ENCODE results near the gene CHCHD3.
"Not testable (repeated sequence)": the region's sequence is repeated elsewhere in the genome, so short reads cannot be mapped to it uniquely, and the experiment has no call there.

The CHCHD3 gene

GRCh38 chr7:132902294-132902693 is 179.6 kb downstream of the CHCHD3 start:
- DNase-seq (ENCODE audit: low spot score) = not testable (repeated sequence)

DNA sequence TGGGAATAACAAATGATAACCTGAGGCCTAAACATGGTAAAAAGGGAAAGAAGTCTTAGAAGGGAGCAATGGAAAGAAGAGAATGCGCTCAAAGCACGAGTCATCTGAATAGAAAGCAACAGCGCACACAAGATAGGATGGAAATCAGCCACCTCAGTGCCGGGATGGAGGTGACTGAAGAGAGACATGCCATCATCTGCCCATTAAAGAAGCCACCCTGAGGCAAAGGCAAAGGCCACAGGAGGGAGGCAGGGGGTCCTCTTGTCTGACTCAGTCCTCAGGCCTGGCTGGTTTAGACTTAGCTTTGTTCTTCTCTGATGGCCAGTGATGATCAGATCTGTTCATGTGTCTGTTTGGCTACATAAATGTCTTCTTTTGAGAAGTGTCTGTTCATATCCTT is 180.6 kb downstream of the CHCHD3 start:
- no peak for DNase-seq (ENCODE audit: low spot score)

- no peak for DNase-seq (ENCODE audit: low spot score)
Measured at GRCh38 chr7:132899833-132900232, 182.1 kb downstream of the CHCHD3 start.

- not testable (repeated sequence) for DNase-seq (ENCODE audit: low spot score)
Measured at GRCh38 chr7:132898641-132899175, 183.2 kb downstream of the CHCHD3 start.

GRCh38 chr7:132897093-132897687 is 184.7 kb downstream of the CHCHD3 start:
- no peak for DNase-seq (ENCODE audit: low spot score)

DNA sequence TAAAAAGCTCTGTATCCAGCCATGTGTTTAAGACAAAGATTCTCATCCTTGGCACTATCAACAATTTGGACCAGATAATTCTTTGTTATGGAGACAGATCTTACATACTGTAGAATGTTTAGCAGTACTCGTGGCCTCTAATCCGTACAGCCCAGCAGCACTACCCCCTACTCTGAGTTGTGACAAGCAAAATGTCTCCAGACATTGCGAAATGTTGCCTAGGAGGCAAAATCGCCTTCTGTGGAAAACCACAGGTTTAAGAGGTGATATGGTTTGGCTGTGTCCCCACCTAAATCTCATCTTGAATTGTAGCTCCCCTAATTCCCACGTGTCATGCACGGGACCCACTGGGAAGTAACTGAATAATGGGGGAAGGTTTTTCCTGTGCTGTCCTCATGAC is 186.7 kb downstream of the CHCHD3 start:
- DNase-seq (ENCODE audit: low spot score) = no peak

DNA sequence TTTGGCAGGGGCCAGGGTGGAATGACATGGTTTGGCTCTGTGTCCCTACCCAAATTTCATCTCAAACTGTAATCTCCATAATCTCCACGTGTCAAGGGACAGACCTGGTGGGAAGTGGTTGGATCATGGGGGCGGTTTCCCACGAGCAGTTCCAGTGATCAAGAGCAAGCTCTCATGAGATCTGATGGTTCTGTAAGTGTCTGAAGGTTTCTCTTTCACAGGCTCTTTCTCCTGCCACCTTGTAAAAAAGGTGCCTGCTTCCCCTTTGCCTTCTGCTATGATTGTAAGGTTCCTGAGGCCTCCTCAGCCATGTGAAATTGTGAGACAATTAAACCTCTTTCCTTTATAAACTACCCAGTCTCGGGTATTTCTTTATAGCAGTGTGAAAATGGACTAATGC is 188.3 kb downstream of the CHCHD3 start:
- DNase-seq (ENCODE audit: low spot score) = no peak

DNA sequence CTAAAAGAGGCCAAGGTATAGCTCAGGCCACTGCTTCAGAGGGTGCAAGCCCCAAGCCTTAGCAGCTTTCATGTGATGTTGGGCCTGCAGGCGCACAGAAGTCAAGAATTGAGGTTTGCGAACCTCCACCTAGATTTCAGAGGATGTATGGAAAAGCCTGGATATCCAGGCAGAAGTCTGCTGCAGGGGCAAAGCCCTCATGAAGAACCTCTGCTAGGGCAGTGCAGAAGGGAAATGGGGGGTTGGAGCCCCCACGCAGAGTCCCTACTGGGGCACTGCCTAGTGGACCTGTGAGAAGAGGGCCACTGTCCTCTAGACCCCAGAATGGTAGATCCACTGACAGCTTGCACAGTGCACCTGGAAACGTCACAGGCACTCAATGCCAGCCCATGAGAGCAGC is 189.1 kb downstream of the CHCHD3 start:
- not testable (repeated sequence) for DNase-seq (ENCODE audit: low spot score)

DNA sequence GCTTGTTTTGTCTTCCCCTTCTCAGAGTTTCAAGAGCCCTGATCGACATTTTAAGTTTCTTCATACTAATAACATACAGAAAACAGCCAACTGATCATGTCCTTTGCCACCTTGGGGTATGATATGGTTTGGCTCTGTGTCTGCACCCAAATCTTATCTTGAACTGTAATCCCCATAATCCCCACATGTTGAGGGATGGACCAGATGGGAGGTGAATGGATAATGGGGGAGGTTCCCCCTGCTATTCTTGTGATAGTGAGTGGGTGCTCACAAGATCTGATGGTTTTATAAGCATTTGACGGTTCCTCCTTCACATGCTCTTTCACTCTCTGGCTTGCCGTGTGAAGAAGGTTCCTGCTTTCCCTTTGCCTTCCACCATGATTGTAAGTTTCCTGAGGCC is 190.3 kb downstream of the CHCHD3 start:
- DNase-seq (ENCODE audit: low spot score) = no peak

DNA sequence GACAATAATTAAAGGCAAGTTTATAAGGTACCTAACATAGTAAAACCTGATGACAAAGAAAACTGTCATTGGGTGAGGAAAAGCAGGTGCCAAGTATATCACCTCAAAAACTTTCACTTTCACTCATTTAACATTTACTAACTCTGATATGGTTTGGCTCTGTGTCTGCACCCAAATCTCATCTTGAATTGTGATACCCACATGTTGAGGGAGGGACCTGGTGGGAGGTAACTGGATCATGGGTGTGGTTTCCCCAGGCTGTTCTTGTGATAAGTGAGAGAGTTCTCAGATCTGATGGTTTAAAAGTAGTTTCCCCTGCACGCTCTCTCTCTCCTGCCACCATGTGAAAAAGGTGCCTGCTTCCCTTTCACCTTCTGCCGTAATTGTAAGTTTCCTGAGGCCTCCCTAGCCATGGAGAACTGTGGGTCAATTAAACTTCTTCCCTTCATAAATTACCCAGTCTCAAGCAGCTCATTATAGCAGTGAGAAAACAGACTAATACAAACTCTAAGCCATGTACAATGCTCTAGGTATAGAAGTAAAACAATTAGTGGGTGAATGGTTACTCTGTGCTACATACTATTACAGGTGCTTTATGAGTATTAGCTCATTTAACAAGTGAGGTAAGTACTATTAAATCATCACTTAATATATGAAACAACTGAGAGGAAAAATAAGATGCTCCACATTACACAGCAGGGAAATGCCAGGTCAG is 199.0 kb downstream of the CHCHD3 start:
- DNase-seq (ENCODE audit: low spot score) = no peak

DNA sequence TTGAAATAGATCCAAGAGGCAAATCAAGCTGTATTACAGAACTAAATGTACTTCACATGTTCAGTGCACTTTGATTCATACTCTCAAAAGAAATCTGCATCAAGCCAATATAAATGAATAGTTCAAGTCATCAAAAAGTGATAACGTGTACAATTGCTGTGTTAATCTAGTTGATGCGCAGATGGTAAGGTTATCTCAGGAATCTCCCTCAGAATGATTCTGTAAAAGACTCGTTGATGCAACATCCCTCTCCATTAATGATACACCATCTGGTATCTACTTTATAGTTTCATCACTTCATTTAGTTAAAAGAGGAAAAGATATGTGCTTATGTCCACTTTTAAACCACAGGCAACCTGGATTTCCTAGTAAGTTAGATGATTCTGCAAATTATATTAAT is 200.6 kb downstream of the CHCHD3 start:
- DNase-seq (ENCODE audit: low spot score) = no peak

DNA sequence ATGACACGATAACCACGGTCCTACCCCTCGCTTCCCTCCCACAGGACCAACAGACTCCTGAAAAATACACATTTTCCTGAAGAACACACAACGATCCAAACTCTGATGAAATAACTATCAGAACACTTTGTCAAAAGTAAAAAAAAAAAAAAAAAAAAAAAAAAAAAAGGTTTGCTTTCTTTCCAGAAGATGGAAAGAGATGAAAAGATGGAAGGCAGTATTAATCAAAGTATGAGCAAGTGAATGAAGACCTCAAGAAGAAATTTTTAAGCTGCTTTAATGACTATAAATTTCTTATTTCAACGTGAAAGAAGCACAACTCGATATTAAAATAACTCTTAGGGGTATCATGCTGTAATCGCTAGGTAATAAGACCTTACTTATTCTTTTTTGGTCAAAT is 202.3 kb downstream of the CHCHD3 start:
- DNase-seq (ENCODE audit: low spot score) = no peak

- DNase-seq (ENCODE audit: low spot score) = no peak
Measured at GRCh38 chr7:132878204-132878919, 203.5 kb downstream of the CHCHD3 start.

DNA sequence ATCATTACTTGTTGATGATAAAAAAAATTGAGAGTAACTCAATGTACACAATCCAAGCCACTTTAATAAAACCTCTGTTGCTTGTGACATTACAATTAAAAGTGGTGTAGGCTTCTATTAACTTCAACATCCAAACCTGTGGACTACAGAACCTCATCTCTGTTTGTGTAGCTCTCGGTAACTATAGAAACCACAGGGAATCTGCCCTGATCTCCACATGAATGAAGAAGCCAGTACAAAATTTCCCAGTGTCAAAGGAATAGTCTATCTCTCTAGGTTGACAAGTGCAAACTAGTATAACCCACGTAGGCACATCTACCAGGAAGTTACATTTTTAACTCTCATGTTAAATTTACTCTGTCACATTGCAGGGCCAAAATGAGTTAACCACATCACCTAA is 204.3 kb downstream of the CHCHD3 start:
- DNase-seq (ENCODE audit: low spot score) = peak; percentile 12

- no peak for DNase-seq (ENCODE audit: low spot score)
Measured at GRCh38 chr7:132876576-132876975, 205.3 kb downstream of the CHCHD3 start.

DNA sequence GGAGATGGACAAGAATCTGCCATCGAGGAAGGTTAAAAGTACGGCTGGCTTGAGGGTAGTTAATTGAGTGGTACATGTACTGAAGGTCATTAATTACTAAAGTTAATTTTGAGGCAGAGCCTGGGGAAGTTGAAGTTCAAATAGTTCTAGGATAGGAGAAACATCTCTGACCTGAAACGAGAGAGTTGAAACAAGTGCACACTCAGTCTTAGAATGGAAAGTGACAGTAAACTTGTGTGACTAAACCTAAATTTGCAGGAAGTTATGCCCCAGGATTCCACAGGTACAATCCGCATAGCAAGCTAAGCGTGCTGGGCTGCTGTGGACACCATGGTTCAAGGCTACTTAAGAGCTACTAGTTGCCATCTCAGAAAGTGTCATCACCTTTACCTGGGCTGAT is 209.9 kb downstream of the CHCHD3 start:
- no peak for DNase-seq (ENCODE audit: low spot score)

DNA sequence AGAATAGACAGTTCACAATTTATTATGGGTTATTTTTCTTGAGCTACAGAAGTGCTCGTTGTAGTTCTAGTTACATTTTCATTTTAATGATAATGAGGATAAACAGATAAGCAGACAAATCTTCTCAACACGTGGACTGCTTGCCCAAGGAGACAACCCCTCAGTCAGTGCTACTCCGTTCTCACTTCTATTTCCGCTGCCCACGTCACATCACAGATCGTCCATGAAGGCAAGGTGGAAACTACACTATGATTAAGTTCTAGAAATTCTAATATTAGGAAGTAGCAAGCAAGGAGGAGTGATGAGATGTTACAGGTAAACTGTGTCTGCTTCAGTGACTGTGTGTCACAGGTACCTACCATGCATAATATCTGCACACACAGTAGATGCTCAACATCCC is 210.5 kb downstream of the CHCHD3 start:
- DNase-seq (ENCODE audit: low spot score) = no peak

- DNase-seq (ENCODE audit: low spot score) = no peak
Measured at GRCh38 chr7:132869166-132869861, 212.6 kb downstream of the CHCHD3 start.

DNA sequence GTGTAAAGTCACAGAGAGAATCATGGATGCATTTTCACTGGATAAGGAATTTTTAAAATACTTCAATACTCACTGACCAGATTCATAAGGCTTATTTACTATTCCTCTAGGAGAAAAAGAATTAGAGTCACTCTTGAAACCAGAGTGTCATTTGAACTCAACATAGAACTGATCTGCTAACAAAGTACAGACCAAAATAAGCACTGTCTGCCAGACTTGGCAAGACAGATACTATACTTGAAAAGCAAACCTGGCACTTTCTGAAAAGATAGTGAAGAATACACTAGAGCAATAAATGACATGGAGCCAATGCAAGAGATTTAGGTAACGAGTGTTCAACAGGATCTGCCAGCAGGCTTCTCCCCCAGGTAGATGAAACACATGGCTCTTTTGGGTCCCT is 215.3 kb downstream of the CHCHD3 start:
- no peak for DNase-seq (ENCODE audit: low spot score)

DNA sequence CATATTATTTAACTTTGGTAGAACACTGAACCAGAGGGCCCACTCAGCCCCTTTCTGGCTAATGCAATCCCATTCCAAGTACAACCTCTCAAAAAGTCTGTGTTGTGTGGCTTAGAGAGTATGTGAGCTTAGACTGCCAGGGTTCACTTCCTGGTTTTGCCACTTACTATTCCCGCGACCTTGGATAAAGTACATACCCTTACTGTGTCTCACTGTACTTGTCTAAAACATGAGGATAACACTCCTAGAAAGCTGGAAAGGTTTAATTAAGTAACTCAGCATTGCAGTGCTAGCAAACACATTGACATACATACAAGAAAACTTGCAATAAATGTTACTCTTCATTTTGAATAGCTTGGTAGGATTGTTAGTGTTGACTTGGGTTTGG is 215.8 kb downstream of the CHCHD3 start:
- DNase-seq (ENCODE audit: low spot score) = no peak

GRCh38 chr7:132865366-132866143 is 216.3 kb downstream of the CHCHD3 start:
- no peak for DNase-seq (ENCODE audit: low spot score)
